IMR-90 (cell line): ENCODE data around the gene ZSCAN16.

Experiments
- BHLHE40 ChIP-seq: fragments of 150-350 bp; IDR thresholded peaks from 2 replicates; pipeline ENCODE4 v1.6.1; 2016; ENCODE audit warnings: mild to moderate bottlenecking, low read depth, low read length
- FOS ChIP-seq: fragments of 150-350 bp; IDR thresholded peaks from 2 replicates; pipeline ENCODE4 v1.6.1; 2016; ENCODE audit warnings: low read depth, low read length
- MXI1 ChIP-seq: IDR thresholded peaks from 2 replicates; pipeline ENCODE4 v1.6.1; 2012; ENCODE audit warnings: low read depth, mild to moderate bottlenecking, low read length, moderate library complexity, borderline replicate concordance
- POLR2A ChIP-seq: IDR thresholded peaks from 2 replicates; pipeline ENCODE4 v1.6.1; 2012; ENCODE audit warnings: mild to moderate bottlenecking, low read depth, low read length
- RAD21 ChIP-seq: IDR thresholded peaks from 2 replicates; pipeline ENCODE4 v1.6.1; 2012; ENCODE audit warnings: low read length, improper control_type of control experiment
- RFX5 ChIP-seq: IDR thresholded peaks from 2 replicates; pipeline ENCODE4 v1.8.0; 2012; ENCODE audit warnings: low read depth, mild to moderate bottlenecking, low read length, moderate library complexity
- SMC3 ChIP-seq: fragments of 150-350 bp; IDR thresholded peaks from 2 replicates; pipeline ENCODE4 v1.6.1; 2016; ENCODE audit warnings: low read depth, mild to moderate bottlenecking, antibody characterized with exemption, low read length, moderate library complexity
- TF ChIP-seq, protein P1 (sequence below): conservative IDR thresholded peaks from 2 replicates; pipeline ENCODE4 v1.5.1; 2012; ENCODE audit warnings: mild to moderate bottlenecking, low read depth, low read length, improper control_type of control experiment
- TF ChIP-seq, protein P2 (sequence below): fragments of 150-350 bp; IDR thresholded peaks from 2 replicates; pipeline ENCODE4 v1.6.1; 2016; ENCODE audit warnings: low read depth, mild to moderate bottlenecking, low read length, moderate library complexity, borderline replicate concordance

DNA sequence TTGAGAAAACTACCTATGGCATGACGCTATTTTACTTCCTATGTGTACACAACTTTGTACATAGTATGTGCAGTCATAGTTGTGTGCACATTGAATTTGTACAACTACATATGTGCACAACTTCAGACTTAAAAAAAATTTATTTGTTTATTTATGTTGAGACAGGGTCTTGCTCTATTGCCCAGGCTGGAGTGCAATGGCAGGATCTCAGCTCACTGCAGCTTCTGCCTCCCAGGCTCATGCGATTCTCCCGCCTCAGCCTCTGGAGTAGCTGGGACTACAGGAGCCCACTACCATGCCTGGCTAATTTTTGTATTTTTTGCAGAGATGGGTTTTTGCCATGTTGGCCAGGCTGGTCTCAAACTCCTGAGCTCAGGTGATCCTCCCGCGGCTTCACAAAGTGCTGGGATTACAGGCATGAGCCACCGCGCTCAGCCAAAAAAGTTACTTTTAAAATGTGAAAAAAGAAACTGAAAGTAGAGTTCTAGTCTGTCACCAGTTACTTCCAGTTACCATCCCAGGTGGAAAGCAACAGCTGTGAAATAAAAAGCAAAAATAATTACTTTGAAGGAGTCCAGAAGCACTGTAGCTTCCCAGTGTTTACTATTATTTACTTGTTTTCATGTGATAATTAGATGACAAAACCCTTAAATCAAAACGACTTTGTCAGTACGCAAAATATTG, 15.6 kb downstream of the ZSCAN16 start:
- TF ChIP-seq, protein P1, sequence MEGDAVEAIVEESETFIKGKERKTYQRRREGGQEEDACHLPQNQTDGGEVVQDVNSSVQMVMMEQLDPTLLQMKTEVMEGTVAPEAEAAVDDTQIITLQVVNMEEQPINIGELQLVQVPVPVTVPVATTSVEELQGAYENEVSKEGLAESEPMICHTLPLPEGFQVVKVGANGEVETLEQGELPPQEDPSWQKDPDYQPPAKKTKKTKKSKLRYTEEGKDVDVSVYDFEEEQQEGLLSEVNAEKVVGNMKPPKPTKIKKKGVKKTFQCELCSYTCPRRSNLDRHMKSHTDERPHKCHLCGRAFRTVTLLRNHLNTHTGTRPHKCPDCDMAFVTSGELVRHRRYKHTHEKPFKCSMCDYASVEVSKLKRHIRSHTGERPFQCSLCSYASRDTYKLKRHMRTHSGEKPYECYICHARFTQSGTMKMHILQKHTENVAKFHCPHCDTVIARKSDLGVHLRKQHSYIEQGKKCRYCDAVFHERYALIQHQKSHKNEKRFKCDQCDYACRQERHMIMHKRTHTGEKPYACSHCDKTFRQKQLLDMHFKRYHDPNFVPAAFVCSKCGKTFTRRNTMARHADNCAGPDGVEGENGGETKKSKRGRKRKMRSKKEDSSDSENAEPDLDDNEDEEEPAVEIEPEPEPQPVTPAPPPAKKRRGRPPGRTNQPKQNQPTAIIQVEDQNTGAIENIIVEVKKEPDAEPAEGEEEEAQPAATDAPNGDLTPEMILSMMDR = no peak
- TF ChIP-seq, protein P2, sequence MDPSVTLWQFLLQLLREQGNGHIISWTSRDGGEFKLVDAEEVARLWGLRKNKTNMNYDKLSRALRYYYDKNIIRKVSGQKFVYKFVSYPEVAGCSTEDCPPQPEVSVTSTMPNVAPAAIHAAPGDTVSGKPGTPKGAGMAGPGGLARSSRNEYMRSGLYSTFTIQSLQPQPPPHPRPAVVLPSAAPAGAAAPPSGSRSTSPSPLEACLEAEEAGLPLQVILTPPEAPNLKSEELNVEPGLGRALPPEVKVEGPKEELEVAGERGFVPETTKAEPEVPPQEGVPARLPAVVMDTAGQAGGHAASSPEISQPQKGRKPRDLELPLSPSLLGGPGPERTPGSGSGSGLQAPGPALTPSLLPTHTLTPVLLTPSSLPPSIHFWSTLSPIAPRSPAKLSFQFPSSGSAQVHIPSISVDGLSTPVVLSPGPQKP = no peak
- TF ChIP-seq RFX5 = no peak
- TF ChIP-seq SMC3 = no peak
- TF ChIP-seq POLR2A = no peak
- TF ChIP-seq FOS = no peak
- no peak for TF ChIP-seq RAD21
- TF ChIP-seq BHLHE40 = no peak
- no peak for TF ChIP-seq MXI1
